HEK293 (cell line): ENCODE data around the gene CEACAM20.

Experiments
- BCL6B ChIP-seq: fragments of 450-650 bp; formaldehyde crosslinking; IDR thresholded peaks from 2 replicates; pipeline ENCODE4 v1.5.1; 2017; ENCODE audit warnings: missing biosample characterization, missing genetic modification characterization
- CTCF ChIP-seq: fragments of 450-650 bp; formaldehyde crosslinking; IDR thresholded peaks from 2 replicates; pipeline ENCODE4 v1.5.1; 2016; ENCODE audit warnings: missing biosample characterization, missing genetic modification characterization
- KLF1 ChIP-seq: fragments of 450-650 bp; formaldehyde crosslinking; IDR thresholded peaks from 2 replicates; pipeline ENCODE4 v1.5.1; 2016; ENCODE audit warnings: missing biosample characterization, missing genetic modification characterization
- KLF8 ChIP-seq: fragments of 450-650 bp; formaldehyde crosslinking; IDR thresholded peaks from 2 replicates; pipeline ENCODE4 v1.5.1; 2016; ENCODE audit warnings: missing biosample characterization, missing genetic modification characterization
- SCRT2 ChIP-seq: fragments of 450-650 bp; formaldehyde crosslinking; IDR thresholded peaks from 2 replicates; pipeline ENCODE4 v1.5.1; 2016; ENCODE audit warnings: missing biosample characterization, missing genetic modification characterization
- SETDB1 ChIP-seq: IDR thresholded peaks from one replicate; pipeline ENCODE4 v1.6.1; 2017; ENCODE audit warnings: mild to moderate bottlenecking, low read length, moderate library complexity, mixed read lengths; ENCODE audit not compliant: insufficient read length
- SP2 ChIP-seq: fragments of 450-650 bp; formaldehyde crosslinking; IDR thresholded peaks from 2 replicates; pipeline ENCODE4 v1.5.1; 2016; ENCODE audit warnings: missing biosample characterization, missing genetic modification characterization
- ZBTB21 ChIP-seq: fragments of 450-650 bp; formaldehyde crosslinking; IDR thresholded peaks from 2 replicates; pipeline ENCODE4 v1.5.1; 2017; ENCODE audit warnings: missing biosample characterization, missing genetic modification characterization
- ZBTB49 ChIP-seq: fragments of 450-650 bp; formaldehyde crosslinking; IDR thresholded peaks from 2 replicates; pipeline ENCODE4 v1.5.1; 2016; ENCODE audit warnings: missing biosample characterization, missing genetic modification characterization, low read depth
- ZEB2 ChIP-seq: fragments of 450-650 bp; formaldehyde crosslinking; IDR thresholded peaks from 2 replicates; pipeline ENCODE4 v1.5.1; 2016; ENCODE audit warnings: missing biosample characterization, missing genetic modification characterization
- ZFP69B ChIP-seq: fragments of 450-650 bp; formaldehyde crosslinking; IDR thresholded peaks from 2 replicates; pipeline ENCODE4 v1.5.1; 2016; ENCODE audit warnings: missing biosample characterization, missing genetic modification characterization
- ZIC2 ChIP-seq: fragments of 450-650 bp; formaldehyde crosslinking; IDR thresholded peaks from 2 replicates; pipeline ENCODE4 v1.5.1; 2016; ENCODE audit warnings: missing biosample characterization, missing genetic modification characterization
- ZNF133 ChIP-seq: fragments of 450-650 bp; formaldehyde crosslinking; IDR thresholded peaks from 2 replicates; pipeline ENCODE4 v1.5.1; 2016; ENCODE audit warnings: missing biosample characterization, missing genetic modification characterization
- ZNF138 ChIP-seq: fragments of 450-650 bp; formaldehyde crosslinking; IDR thresholded peaks from 2 replicates; pipeline ENCODE4 v1.5.1; 2016; ENCODE audit warnings: missing biosample characterization, missing genetic modification characterization, borderline replicate concordance
- ZNF146 ChIP-seq: fragments of 450-650 bp; formaldehyde crosslinking; IDR thresholded peaks from 2 replicates; pipeline ENCODE4 v1.5.1; 2016; ENCODE audit warnings: missing biosample characterization, missing genetic modification characterization
- ZNF155 ChIP-seq: fragments of 450-650 bp; formaldehyde crosslinking; IDR thresholded peaks from 2 replicates; pipeline ENCODE4 v1.5.1; 2016; ENCODE audit warnings: missing biosample characterization, missing genetic modification characterization
- ZNF157 ChIP-seq: fragments of 450-650 bp; formaldehyde crosslinking; IDR thresholded peaks from 2 replicates; pipeline ENCODE4 v1.5.1; 2016; ENCODE audit warnings: missing biosample characterization, missing genetic modification characterization
- ZNF24 ChIP-seq: fragments of 450-650 bp; formaldehyde crosslinking; IDR thresholded peaks from 2 replicates; pipeline ENCODE4 v1.5.1; 2016; ENCODE audit warnings: missing biosample characterization, missing genetic modification characterization
- ZNF248 ChIP-seq: fragments of 450-650 bp; formaldehyde crosslinking; IDR thresholded peaks from 2 replicates; pipeline ENCODE4 v1.5.1; 2017; ENCODE audit warnings: missing biosample characterization, missing genetic modification characterization
- ZNF311 ChIP-seq: fragments of 450-650 bp; formaldehyde crosslinking; IDR thresholded peaks from 2 replicates; pipeline ENCODE4 v1.5.1; 2017; ENCODE audit warnings: missing biosample characterization, missing genetic modification characterization, borderline replicate concordance
- ZNF324 ChIP-seq: fragments of 450-650 bp; formaldehyde crosslinking; IDR thresholded peaks from 2 replicates; pipeline ENCODE4 v1.5.1; 2016; ENCODE audit warnings: missing biosample characterization, missing genetic modification characterization
- ZNF341 ChIP-seq: fragments of 450-650 bp; formaldehyde crosslinking; IDR thresholded peaks from 2 replicates; pipeline ENCODE4; 2016; ENCODE audit warnings: low read depth, missing biosample characterization, missing genetic modification characterization
- ZNF354C ChIP-seq: fragments of 450-650 bp; formaldehyde crosslinking; IDR thresholded peaks from 2 replicates; pipeline ENCODE4 v1.5.1; 2016; ENCODE audit warnings: missing biosample characterization, missing genetic modification characterization, low read depth, borderline replicate concordance
- ZNF48 ChIP-seq: fragments of 450-650 bp; formaldehyde crosslinking; IDR thresholded peaks from 2 replicates; pipeline ENCODE4 v1.5.1; 2016; ENCODE audit warnings: missing biosample characterization, missing genetic modification characterization
- ZNF529 ChIP-seq: fragments of 450-650 bp; formaldehyde crosslinking; IDR thresholded peaks from 2 replicates; pipeline ENCODE4 v1.5.1; 2017; ENCODE audit warnings: missing genetic modification characterization, missing biosample characterization; ENCODE audit not compliant: insufficient replicate concordance
- ZNF530 ChIP-seq: fragments of 450-650 bp; formaldehyde crosslinking; IDR thresholded peaks from 2 replicates; pipeline ENCODE4 v1.5.1; 2016; ENCODE audit warnings: low read depth, missing biosample characterization, missing genetic modification characterization
- ZNF560 ChIP-seq: fragments of 450-650 bp; formaldehyde crosslinking; IDR thresholded peaks from 2 replicates; pipeline ENCODE4 v1.5.1; 2017; ENCODE audit warnings: missing biosample characterization, missing genetic modification characterization, borderline replicate concordance
- ZNF610 ChIP-seq: fragments of 450-650 bp; formaldehyde crosslinking; IDR thresholded peaks from 2 replicates; pipeline ENCODE4 v1.5.1; 2016; ENCODE audit warnings: missing biosample characterization, missing genetic modification characterization, borderline replicate concordance
- ZNF621 ChIP-seq: fragments of 450-650 bp; formaldehyde crosslinking; IDR thresholded peaks from 2 replicates; pipeline ENCODE4 v1.5.1; 2017; ENCODE audit warnings: missing biosample characterization, missing genetic modification characterization
- ZNF645 ChIP-seq: fragments of 450-650 bp; formaldehyde crosslinking; IDR thresholded peaks from 2 replicates; pipeline ENCODE4; 2016; ENCODE audit warnings: missing biosample characterization, missing genetic modification characterization
- ZNF701 ChIP-seq: fragments of 450-650 bp; formaldehyde crosslinking; IDR thresholded peaks from 2 replicates; pipeline ENCODE4 v1.5.1; 2016; ENCODE audit warnings: missing biosample characterization, missing genetic modification characterization
- ZNF777 ChIP-seq: fragments of 450-650 bp; formaldehyde crosslinking; IDR thresholded peaks from 2 replicates; pipeline ENCODE4 v1.5.1; 2017; ENCODE audit warnings: missing biosample characterization, missing genetic modification characterization, borderline replicate concordance
- ZSCAN16 ChIP-seq: fragments of 450-650 bp; formaldehyde crosslinking; IDR thresholded peaks from 2 replicates; pipeline ENCODE4 v1.5.1; 2016; ENCODE audit warnings: missing biosample characterization, missing genetic modification characterization
- ZSCAN4 ChIP-seq: fragments of 450-650 bp; formaldehyde crosslinking; IDR thresholded peaks from 2 replicates; pipeline ENCODE4 v1.5.1; 2017; ENCODE audit warnings: missing biosample characterization, missing genetic modification characterization

Gene CEACAM20

GRCh38 chr19:44476559-44477408 lies 52.7 kb downstream of the CEACAM20 start (continued):
- TF ChIP-seq SETDB1 (peak; percentile 100), ZNF311 (tag by site-specific recombination) (0 out of 2 replicates have a peak, but pooled peaks have one; percentile 29), SP2 (tag by site-specific recombination) (no peak), CTCF (tag by site-specific recombination) (no peak), ZNF777 (tag by site-specific recombination) (no peak), ZNF529 (tag by site-specific recombination) (no peak), ZNF701 (no peak), ZNF610 (tag by site-specific recombination) (peak; percentile 70; the same call in 1 of the 2 replicates), ZNF341 (tag by site-specific recombination) (no peak), ZNF146 (no peak), ZNF138 (tag by site-specific recombination) (no peak), ZNF248 (tag by site-specific recombination) (no peak), ZEB2 (tag by site-specific recombination) (no peak), ZSCAN16 (tag by site-specific recombination) (no peak), ZBTB49 (tag by site-specific recombination) (no peak), ZNF155 (tag by site-specific recombination) (0 out of 2 replicates have a peak, but pooled peaks have one; percentile 9), ZNF530 (tag by site-specific recombination) (no peak), ZNF133 (no peak), KLF1 (tag by site-specific recombination) (no peak), SCRT2 (peak; percentile 86), ZSCAN4 (tag by site-specific recombination) (no peak), ZNF24 (tag by site-specific recombination) (peak; percentile 68; the same call in 1 of the 2 replicates), ZNF560 (tag by site-specific recombination) (no peak), ZFP69B (tag by site-specific recombination) (no peak), ZNF354C (tag by site-specific recombination) (no peak), ZIC2 (no peak), KLF8 (peak; percentile 41; the same call in 1 of the 2 replicates), ZNF621 (no peak), ZNF48 (tag by site-specific recombination) (no peak), BCL6B (tag by site-specific recombination) (no peak), ZNF324 (tag by site-specific recombination) (no peak), ZNF157 (tag by site-specific recombination) (no peak), ZNF645 (tag by site-specific recombination) (no peak), ZBTB21 (no peak)
